HCT116 (cell line): ENCODE results near the gene TRPC6. TPM values are rescaled to one million over a fixed set of nuclear protein-coding genes. Genes with fewer than 3 reads are reported as not detected.

Experiments
- ATAC-seq: fragments of 200-7000 bp; cut with Tn5 transposase; 2 replicates; pipeline ENCODE4 v1.9.1; 2020; ENCODE audit warnings: mild to moderate bottlenecking, moderate library complexity
- BruUV-seq: library from RNA; stranded (reverse); fragments of 400-500 nt; replicated peaks from 2 replicates; lab custom pipeline; 2021; lab: Mats Ljungman, UMichigan
- CTCF ChIA-PET: fragments of 300-600 bp; sonication (Branson Sonifier 250); formaldehyde crosslinking; loops from one replicate; lab custom pipeline; 2021; ENCODE audit warnings: antibody characterized with exemption; lab: Charles Lee
- POLR2A ChIA-PET: fragments of 300-600, 350-600 bp; sonication (Branson Sonifier 250); formaldehyde crosslinking; loops from one replicate; lab custom pipeline; 2021; ENCODE audit warnings: antibody characterized with exemption; lab: Charles Lee
- RAD21 ChIA-PET, 2 experiments: fragments of 300-600 bp; sonication (Branson Sonifier 250); formaldehyde crosslinking; loops; one replicate each; lab custom pipeline; 2023; ENCODE audit warnings: low total read pairs in 2 of 2; ENCODE audit not compliant: uncharacterized antibody in 2 of 2, unreplicated experiment in 2 of 2, low non-redundant PET in 1 of 2; lab: Charles Lee
- DNase-seq: peaks from one replicate; pipeline ENCODE4 v3.0.0-alpha.2; 2010; ENCODE audit warnings: low read depth, low spot score
- H2AFZ ChIP-seq: fragments of 200-600 bp; shearing (Covaris generic), sonication (generic); 2 replicates; pipeline ENCODE4 v1.6.1; 2017; ENCODE audit warnings: low read depth, mixed run types, mixed read lengths, antibody characterized with exemption, low read length; ENCODE audit not compliant: poor library complexity, severe bottlenecking
- H3K27ac ChIP-seq: 2 replicates; pipeline ENCODE4 v1.5.1; 2012; ENCODE audit warnings: low read depth, low read length
- H3K27me3 ChIP-seq: fragments of 200-600 bp; sonication (generic); 2 replicates; pipeline ENCODE4 v1.6.1; 2016; ENCODE audit warnings: mixed run types, low read length, mixed read lengths; ENCODE audit not compliant: insufficient read depth
- H3K36me3 ChIP-seq, 2 experiments: fragments of 200-500 bp in 1 of 2; fragments of 200-600 bp in 1 of 2; sonication (Bioruptor generic) in 1 of 2; sonication (generic) in 1 of 2; 2 replicates each; pipeline versions ENCODE4 v1.5.1 to v1.6.1; 2014 to 2016; ENCODE audit warnings: low read length in 2 of 2, inconsistent platforms in 1 of 2, mixed read lengths in 1 of 2, mixed run types in 1 of 2; ENCODE audit not compliant: insufficient read depth in 2 of 2, control insufficient read depth in 1 of 2
- H3K4me1 ChIP-seq, 2 experiments: fragments of 200-600 bp in 1 of 2; sonication (generic) in 1 of 2; 2 replicates each; pipeline versions ENCODE4 v1.5.1 to v1.6.1; 2012 to 2017; ENCODE audit warnings: low read length in 2 of 2, inconsistent platforms in 1 of 2, mild to moderate bottlenecking in 1 of 2, mixed read lengths in 1 of 2, mixed run types in 1 of 2, moderate library complexity in 1 of 2; ENCODE audit not compliant: insufficient read depth in 2 of 2, control insufficient read depth in 1 of 2
- H3K4me2 ChIP-seq: fragments of 200-600 bp; sonication (generic); 2 replicates; pipeline ENCODE4 v1.6.1; 2017; ENCODE audit warnings: mixed run types, low read length, mixed read lengths
- H3K4me3 ChIP-seq, 2 experiments: fragments of 200-600 bp in 1 of 2; sonication (generic) in 1 of 2; replicated peaks in 1 of 2; 2 replicates each; pipeline ENCODE4 v1.5.1; 2011 to 2016; ENCODE audit warnings: low read length in 2 of 2, control low read depth in 1 of 2, low read depth in 1 of 2, mild to moderate bottlenecking in 1 of 2, mixed read lengths in 1 of 2, mixed run types in 1 of 2
- H3K79me2 ChIP-seq: fragments of 200-600 bp; sonication (generic); 2 replicates; pipeline ENCODE4 v1.6.1; 2017; ENCODE audit warnings: mild to moderate bottlenecking, mixed run types, low read length, moderate library complexity, mixed read lengths; ENCODE audit not compliant: insufficient read depth
- H3K9ac ChIP-seq: fragments of 200-600 bp; sonication (generic); 2 replicates; pipeline ENCODE4 v1.6.1; 2016; ENCODE audit warnings: low read length, mixed read lengths
- H3K9me2 ChIP-seq: fragments of 200-600 bp; sonication (generic), shearing (Covaris generic); 2 replicates; pipeline ENCODE4 v1.6.1; 2017; ENCODE audit warnings: mixed run types, mild to moderate bottlenecking, moderate library complexity; ENCODE audit not compliant: insufficient read depth
- H3K9me3 ChIP-seq, 2 experiments: fragments of 200-500 bp in 1 of 2; fragments of 200-600 bp in 1 of 2; sonication (Bioruptor generic) in 1 of 2; sonication (generic) in 1 of 2; 2 replicates each; pipeline ENCODE4 v1.6.1; 2014 to 2017; ENCODE audit warnings: low read length in 2 of 2, mixed read lengths in 2 of 2, inconsistent platforms in 1 of 2, low read depth in 1 of 2, mild to moderate bottlenecking in 1 of 2, mixed run types in 1 of 2, moderate library complexity in 1 of 2; ENCODE audit not compliant: control insufficient read depth in 1 of 2, insufficient read depth in 1 of 2
- H4K20me1 ChIP-seq: fragments of 200-600 bp; sonication (generic), shearing (Covaris generic); 2 replicates; pipeline ENCODE4 v1.6.1; 2017; ENCODE audit warnings: mixed run types, mild to moderate bottlenecking, moderate library complexity; ENCODE audit not compliant: insufficient read depth
- CEBPB ChIP-seq: IDR thresholded peaks from 2 replicates; pipeline ENCODE4 v1.6.1; 2012; ENCODE audit warnings: low read depth
- EGR1 ChIP-seq: IDR thresholded peaks from 2 replicates; pipeline ENCODE4 v1.6.1; 2012; ENCODE audit warnings: low read depth
- POLR2A ChIP-seq: IDR thresholded peaks from 2 replicates; pipeline ENCODE4 v1.7.0; 2011; ENCODE audit warnings: borderline replicate concordance; ENCODE audit not compliant: insufficient read depth, insufficient read length; ENCODE audit errors: extremely low read depth
- POLR2AphosphoS5 ChIP-seq: IDR thresholded peaks from 2 replicates; pipeline ENCODE4 v1.6.1; 2011; ENCODE audit warnings: mild to moderate bottlenecking, low read depth, low read length, moderate library complexity
- SP1 ChIP-seq: IDR thresholded peaks from 2 replicates; pipeline ENCODE4 v1.6.1; 2012; ENCODE audit warnings: low read depth
- SRF ChIP-seq: IDR thresholded peaks from 2 replicates; pipeline ENCODE4 v1.6.1; 2012; ENCODE audit warnings: low read depth
- TCF7L2 ChIP-seq: IDR thresholded peaks from 2 replicates; pipeline ENCODE4 v1.7.0; 2011; ENCODE audit warnings: borderline replicate concordance, inconsistent platforms; ENCODE audit not compliant: insufficient read depth, insufficient read length; ENCODE audit errors: extremely low read depth
- ZFX ChIP-seq: fragments of 450-650 bp; IDR thresholded peaks from 2 replicates; pipeline ENCODE4 v1.6.1; 2017
- intact Hi-C: fragments of 100-400 bp; cut with micrococcal nuclease; formaldehyde crosslinking; loops from 2 replicates; pipeline ENCODE4 v1.10.0; 2022
- total RNA-seq: library from RNA; stranded (reverse); gene quantifications from one replicate; pipeline ENCODE4 v1.2.1, GENCODE V29; 2021; ENCODE audit not compliant: unreplicated experiment
- TF ChIP-seq, protein P1 (sequence below): IDR thresholded peaks from 2 replicates; pipeline ENCODE4 v1.6.1; 2011; ENCODE audit warnings: mild to moderate bottlenecking, low read length, moderate library complexity; ENCODE audit not compliant: insufficient replicate concordance; ENCODE audit errors: extremely low read depth

TRPC6 gene
- total RNA-seq, 1 experiment from 2014 or later = not detected

DNA sequence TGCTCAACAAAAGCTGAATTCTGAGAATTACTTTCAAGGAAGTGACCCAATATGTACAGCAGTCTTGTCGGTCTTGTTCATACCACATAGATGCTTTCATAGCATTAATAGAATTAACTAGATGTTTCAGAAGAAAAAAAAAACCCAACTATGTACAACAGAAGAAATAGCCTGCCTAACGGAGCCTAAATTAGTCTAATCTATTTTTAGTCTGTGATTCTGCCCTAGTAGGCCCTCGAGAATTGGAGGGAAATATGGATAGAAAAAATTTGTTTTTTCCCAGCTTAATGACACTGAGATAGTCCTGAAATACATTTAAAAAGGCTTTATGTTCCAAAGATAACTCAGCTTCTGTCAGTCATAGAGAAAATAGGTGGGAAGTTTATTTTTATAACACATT, 17.1 kb upstream of the TRPC6 start:
- no peak for DNase-seq
- intact Hi-C loops = no loop called here
- CTCF ChIA-PET = no interaction called here
- Histone ChIP-seq H3K4me3 (no peak overlapping the region), H2AFZ (no peak overlapping the region), H3K4me1 (no peaks in the 10 kb centered on the region), H3K9me2 (no peaks in the 10 kb centered on the region), H3K9me3 (no peaks in the 10 kb centered on the region), H3K4me2 (no peak overlapping the region), H3K27ac (no peak overlapping the region), H4K20me1 (no peaks in the 10 kb centered on the region), H3K36me3 (no peaks in the 10 kb centered on the region), H3K79me2 (no peaks in the 10 kb centered on the region), H3K27me3 (no peaks in the 10 kb centered on the region), H3K9ac (no peak overlapping the region)
- POLR2A ChIA-PET = no interaction called here
- no TSS peak for BruUV-seq
- RAD21 ChIA-PET = no interaction called here
- TF ChIP-seq, protein P1, sequence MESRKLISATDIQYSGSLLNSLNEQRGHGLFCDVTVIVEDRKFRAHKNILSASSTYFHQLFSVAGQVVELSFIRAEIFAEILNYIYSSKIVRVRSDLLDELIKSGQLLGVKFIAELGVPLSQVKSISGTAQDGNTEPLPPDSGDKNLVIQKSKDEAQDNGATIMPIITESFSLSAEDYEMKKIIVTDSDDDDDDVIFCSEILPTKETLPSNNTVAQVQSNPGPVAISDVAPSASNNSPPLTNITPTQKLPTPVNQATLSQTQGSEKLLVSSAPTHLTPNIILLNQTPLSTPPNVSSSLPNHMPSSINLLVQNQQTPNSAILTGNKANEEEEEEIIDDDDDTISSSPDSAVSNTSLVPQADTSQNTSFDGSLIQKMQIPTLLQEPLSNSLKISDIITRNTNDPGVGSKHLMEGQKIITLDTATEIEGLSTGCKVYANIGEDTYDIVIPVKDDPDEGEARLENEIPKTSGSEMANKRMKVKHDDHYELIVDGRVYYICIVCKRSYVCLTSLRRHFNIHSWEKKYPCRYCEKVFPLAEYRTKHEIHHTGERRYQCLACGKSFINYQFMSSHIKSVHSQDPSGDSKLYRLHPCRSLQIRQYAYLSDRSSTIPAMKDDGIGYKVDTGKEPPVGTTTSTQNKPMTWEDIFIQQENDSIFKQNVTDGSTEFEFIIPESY = no peak
- TF ChIP-seq SRF = no peak
- no peak for TF ChIP-seq SP1
- no peak for TF ChIP-seq TCF7L2
- no peak for ATAC-seq

DNA sequence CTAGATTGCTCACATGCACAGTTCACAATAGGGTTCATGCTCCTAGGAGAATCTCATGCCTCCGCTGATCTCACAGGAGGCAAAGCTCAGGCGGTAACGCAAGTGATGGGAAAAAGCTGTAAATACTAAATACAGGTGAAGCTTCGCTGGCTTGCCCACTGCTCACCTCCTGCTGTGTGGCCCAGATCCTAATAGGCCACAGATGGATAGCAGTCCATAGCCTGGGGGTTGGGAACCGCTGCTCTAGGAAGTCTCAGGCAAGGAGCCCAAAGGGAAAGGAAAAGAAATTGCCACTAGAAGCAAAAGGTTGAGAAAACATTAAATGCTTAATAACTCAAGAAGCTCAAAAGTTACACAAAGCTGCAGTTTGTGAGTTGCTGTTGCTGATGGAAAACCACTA, 3.2 kb upstream of the TRPC6 start:
- Histone ChIP-seq H2AFZ (no peak overlapping the region), H3K79me2 (no peaks in the 10 kb centered on the region), H3K9me3 (no peaks in the 10 kb centered on the region), H3K9me2 (no peaks in the 10 kb centered on the region), H4K20me1 (no peaks in the 10 kb centered on the region), H3K27me3 (no peaks in the 10 kb centered on the region), H3K27ac (no peak overlapping the region), H3K4me3 (no peak overlapping the region), H3K9ac (no peak overlapping the region), H3K36me3 (no peaks in the 10 kb centered on the region), H3K4me2 (no peak overlapping the region), H3K4me1 (no peaks in the 10 kb centered on the region)
- TF ChIP-seq POLR2AphosphoS5 (no peak), CEBPB (no peak), SP1 (no peak), POLR2A (no peak), EGR1 (no peak), ZFX (no peak)
- DNase-seq (no peak), ATAC-seq (no peak)
- ChIA-PET POLR2A (no interaction called here), RAD21 (no interaction called here), CTCF (no interaction called here)
- intact Hi-C loops = no loop called here
- BruUV-seq = no TSS peak
